Astrocyte (in vitro differentiated cells and primary cell): ENCODE results near the gene TRPC6. TPM values are rescaled to one million over a fixed set of nuclear protein-coding genes. Genes with fewer than 3 reads are reported as not detected.

Source experiments
- DNase-seq: peaks from one replicate; pipeline ENCODE4 v3.0.0-alpha.2; 2010; ENCODE audit warnings: low read depth
- FAIRE-seq: peaks from 2 replicates; lab custom pipeline; 2011; peaks lifted over from hg19 to GRCh38; lab: Jason Lieb, UNC
- H2AFZ ChIP-seq: 2 replicates; pipeline ENCODE4 v1.6.0; 2012; ENCODE audit warnings: low read depth, low read length, inconsistent platforms
- H3K27ac ChIP-seq: 2 replicates; pipeline ENCODE4 v1.5.1; 2011; ENCODE audit warnings: low read depth, low read length, inconsistent platforms
- H3K27me3 ChIP-seq: 2 replicates; pipeline ENCODE4 v1.6.0; 2011; ENCODE audit warnings: low read length, inconsistent platforms; ENCODE audit not compliant: insufficient read depth
- H3K36me3 ChIP-seq: 2 replicates; pipeline ENCODE4 v1.5.1; 2011; ENCODE audit warnings: low read length, inconsistent platforms; ENCODE audit not compliant: insufficient read depth
- H3K4me1 ChIP-seq: 2 replicates; pipeline ENCODE4 v1.5.1; 2011; ENCODE audit warnings: low read length, inconsistent platforms; ENCODE audit not compliant: insufficient read depth
- H3K4me2 ChIP-seq: 2 replicates; pipeline ENCODE4 v1.6.0; 2012; ENCODE audit warnings: low read length, inconsistent platforms
- H3K4me3 ChIP-seq: 2 replicates; pipeline ENCODE4 v1.5.1; 2011; ENCODE audit warnings: low read depth, mild to moderate bottlenecking, low read length, inconsistent platforms; ENCODE audit not compliant: insufficient read depth
- H3K79me2 ChIP-seq: 2 replicates; pipeline ENCODE4 v1.6.0; 2012; ENCODE audit warnings: mild to moderate bottlenecking, low read length, inconsistent platforms; ENCODE audit not compliant: insufficient read depth
- H3K9ac ChIP-seq: 2 replicates; pipeline ENCODE4 v1.6.0; 2012; ENCODE audit warnings: mild to moderate bottlenecking, low read length, inconsistent platforms
- H3K9me3 ChIP-seq: 2 replicates; pipeline ENCODE4 v1.5.1; 2012; ENCODE audit warnings: low read depth, mild to moderate bottlenecking, low read length, inconsistent platforms; ENCODE audit not compliant: insufficient read depth
- H4K20me1 ChIP-seq: 2 replicates; pipeline ENCODE4 v1.6.0; 2012; ENCODE audit warnings: low read length, inconsistent platforms; ENCODE audit not compliant: insufficient read depth
- H3K27ac Mint-ChIP-seq: one replicate; pipeline ENCODE4 v1.8.0; 2021; ENCODE audit warnings: mild to moderate bottlenecking, mixed read lengths; ENCODE audit not compliant: unreplicated experiment
- H3K27me3 Mint-ChIP-seq: one replicate; pipeline ENCODE4 v1.8.0; 2021; ENCODE audit warnings: low read depth, mixed read lengths; ENCODE audit not compliant: unreplicated experiment
- H3K36me3 Mint-ChIP-seq: one replicate; pipeline ENCODE4 v1.8.0; 2021; ENCODE audit warnings: low read depth, mixed read lengths; ENCODE audit not compliant: unreplicated experiment
- H3K4me1 Mint-ChIP-seq: one replicate; pipeline ENCODE4 v1.8.0; 2021; ENCODE audit warnings: low read depth, mixed read lengths; ENCODE audit not compliant: unreplicated experiment
- H3K4me3 Mint-ChIP-seq: one replicate; pipeline ENCODE4 v1.8.0; 2021; ENCODE audit warnings: mild to moderate bottlenecking, moderate library complexity, mixed read lengths; ENCODE audit not compliant: unreplicated experiment
- H3K9me3 Mint-ChIP-seq: one replicate; pipeline ENCODE4 v1.8.0; 2021; ENCODE audit warnings: mild to moderate bottlenecking, mixed read lengths; ENCODE audit not compliant: unreplicated experiment
- CTCF ChIP-seq: IDR thresholded peaks from 2 replicates; pipeline ENCODE4 v1.5.1; 2011; ENCODE audit warnings: low read depth, mild to moderate bottlenecking, inconsistent platforms, low read length, moderate library complexity; ENCODE audit not compliant: insufficient read depth
- EZH2 ChIP-seq: IDR thresholded peaks from 2 replicates; pipeline ENCODE4 v1.6.1; 2012; ENCODE audit warnings: mild to moderate bottlenecking, low read length, inconsistent platforms; ENCODE audit not compliant: insufficient read depth
- total RNA-seq: library from RNA; stranded (reverse); gene quantifications from 2 replicates; pipeline ENCODE4 v1.2.1, GENCODE V29; 2021

The TRPC6 gene
- total RNA-seq, 1 donor from 2014 or later, result 0.07 TPM

GRCh38 chr11:101444164-101444563, 139.6 kb downstream of the TRPC6 start:
- TF ChIP-seq EZH2 (no peak), CTCF (no peak)
- H3K27ac ChIP-seq, result no peak overlapping the region
- Mint-ChIP-seq H3K4me1 (peaks cover 32% of the 10 kb centered on the region), H3K9me3 (no peaks in the 10 kb centered on the region), H3K36me3 (no peaks in the 10 kb centered on the region), H3K27ac (no peak overlapping the region), H3K27me3 (no peaks in the 10 kb centered on the region), H3K4me3 (no peak overlapping the region)
- H3K79me2 ChIP-seq, result no peaks in the 10 kb centered on the region
- H3K36me3 ChIP-seq, result no peaks in the 10 kb centered on the region
- FAIRE-seq (no peak), DNase-seq (no peak)
- H3K4me3 ChIP-seq, result no peak overlapping the region
- H3K4me2 ChIP-seq, result no peak overlapping the region
- H3K4me1 ChIP-seq, result peaks cover 10% of the 10 kb centered on the region
- no peak overlapping the region for H2AFZ ChIP-seq
- no peaks in the 10 kb centered on the region for H3K27me3 ChIP-seq
- no peaks in the 10 kb centered on the region for H3K9me3 ChIP-seq
- no peak overlapping the region for H3K9ac ChIP-seq
- H4K20me1 ChIP-seq, result no peaks in the 10 kb centered on the region

GRCh38 chr11:101442936-101443521, 140.8 kb downstream of the TRPC6 start:
- no peak for TF ChIP-seq CTCF
- TF ChIP-seq EZH2, result no peak
- no peak overlapping the region for H2AFZ ChIP-seq
- H3K36me3 Mint-ChIP-seq, result no peaks in the 10 kb centered on the region
- H3K4me1 Mint-ChIP-seq, result peaks cover 32% of the 10 kb centered on the region
- H3K79me2 ChIP-seq, result no peaks in the 10 kb centered on the region
- H3K4me1 ChIP-seq, result peaks cover 10% of the 10 kb centered on the region
- no peak for DNase-seq
- H3K9me3 Mint-ChIP-seq, result no peaks in the 10 kb centered on the region
- no peaks in the 10 kb centered on the region for H3K9me3 ChIP-seq
- no peak overlapping the region for H3K4me3 ChIP-seq
- H3K27me3 ChIP-seq, result no peaks in the 10 kb centered on the region
- H3K36me3 ChIP-seq, result no peaks in the 10 kb centered on the region
- no peak overlapping the region for H3K9ac ChIP-seq
- peak overlapping the region; percentile 83 for H3K27ac Mint-ChIP-seq
- no peak overlapping the region for H3K27ac ChIP-seq
- no peaks in the 10 kb centered on the region for H3K27me3 Mint-ChIP-seq
- no peak for FAIRE-seq
- no peaks in the 10 kb centered on the region for H4K20me1 ChIP-seq
- no peak overlapping the region for H3K4me2 ChIP-seq
- no peak overlapping the region for H3K4me3 Mint-ChIP-seq

GRCh38 chr11:101442171-101442570, 141.6 kb downstream of the TRPC6 start:
- TF ChIP-seq EZH2 (no peak), CTCF (no peak)
- H3K27me3 Mint-ChIP-seq, result no peaks in the 10 kb centered on the region
- peak overlapping the region; percentile 87 for H3K27ac Mint-ChIP-seq
- no peaks in the 10 kb centered on the region for H3K9me3 Mint-ChIP-seq
- H4K20me1 ChIP-seq, result no peaks in the 10 kb centered on the region
- no peak overlapping the region for H2AFZ ChIP-seq
- no peaks in the 10 kb centered on the region for H3K9me3 ChIP-seq
- H3K27ac ChIP-seq, result peak overlapping the region; percentile 82
- DNase-seq (peak; percentile 79), FAIRE-seq (peak; percentile 5)
- H3K4me3 Mint-ChIP-seq, result no peak overlapping the region
- peak overlapping the region; percentile 38 for H3K4me2 ChIP-seq
- H3K27me3 ChIP-seq, result no peaks in the 10 kb centered on the region
- peak overlapping the region; percentile 42 for H3K9ac ChIP-seq
- no peaks in the 10 kb centered on the region for H3K36me3 Mint-ChIP-seq
- no peaks in the 10 kb centered on the region for H3K79me2 ChIP-seq
- peaks cover 10% of the 10 kb centered on the region for H3K4me1 ChIP-seq
- H3K4me3 ChIP-seq, result no peak overlapping the region
- H3K36me3 ChIP-seq, result no peaks in the 10 kb centered on the region
- peaks cover 31% of the 10 kb centered on the region for H3K4me1 Mint-ChIP-seq
